HCT116 (cell line): ENCODE measurements around the gene MALL.
"Not testable (repeated sequence)": the region's sequence is repeated elsewhere in the genome, so short reads cannot be mapped to it uniquely, and the experiment has no call there.

Experiments
- CEBPB ChIP-seq: IDR thresholded peaks from 2 replicates; pipeline ENCODE4 v1.6.1; 2012; ENCODE audit warnings: low read depth
- POLR2AphosphoS5 ChIP-seq: IDR thresholded peaks from 2 replicates; pipeline ENCODE4 v1.6.1; 2011; ENCODE audit warnings: mild to moderate bottlenecking, low read depth, low read length, moderate library complexity
- TF ChIP-seq, protein P1 (sequence below), 3 experiments: fragments of 200-600 bp in 1 of 3; sonication (generic) in 1 of 3; IDR thresholded peaks in 2 of 3; conservative IDR thresholded peaks in 1 of 3; 2 replicates each; pipeline ENCODE4 v1.5.1; 2012 to 2017; ENCODE audit warnings: low read depth in 2 of 3, low read length in 2 of 3, antibody characterized with exemption in 1 of 3, borderline replicate concordance in 1 of 3, control low read depth in 1 of 3, mild to moderate bottlenecking in 1 of 3, mixed read lengths in 1 of 3, mixed run types in 1 of 3, moderate library complexity in 1 of 3; ENCODE audit not compliant: insufficient read depth in 1 of 3

GRCh38 chr2:110083757-110084156 is 31.9 kb downstream of the MALL start:
- not testable (repeated sequence) for TF ChIP-seq POLR2AphosphoS5, CEBPB
- TF ChIP-seq, protein P1, sequence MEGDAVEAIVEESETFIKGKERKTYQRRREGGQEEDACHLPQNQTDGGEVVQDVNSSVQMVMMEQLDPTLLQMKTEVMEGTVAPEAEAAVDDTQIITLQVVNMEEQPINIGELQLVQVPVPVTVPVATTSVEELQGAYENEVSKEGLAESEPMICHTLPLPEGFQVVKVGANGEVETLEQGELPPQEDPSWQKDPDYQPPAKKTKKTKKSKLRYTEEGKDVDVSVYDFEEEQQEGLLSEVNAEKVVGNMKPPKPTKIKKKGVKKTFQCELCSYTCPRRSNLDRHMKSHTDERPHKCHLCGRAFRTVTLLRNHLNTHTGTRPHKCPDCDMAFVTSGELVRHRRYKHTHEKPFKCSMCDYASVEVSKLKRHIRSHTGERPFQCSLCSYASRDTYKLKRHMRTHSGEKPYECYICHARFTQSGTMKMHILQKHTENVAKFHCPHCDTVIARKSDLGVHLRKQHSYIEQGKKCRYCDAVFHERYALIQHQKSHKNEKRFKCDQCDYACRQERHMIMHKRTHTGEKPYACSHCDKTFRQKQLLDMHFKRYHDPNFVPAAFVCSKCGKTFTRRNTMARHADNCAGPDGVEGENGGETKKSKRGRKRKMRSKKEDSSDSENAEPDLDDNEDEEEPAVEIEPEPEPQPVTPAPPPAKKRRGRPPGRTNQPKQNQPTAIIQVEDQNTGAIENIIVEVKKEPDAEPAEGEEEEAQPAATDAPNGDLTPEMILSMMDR (IDR thresholded peaks at IDR 0.05 in 2 of 3, conservative IDR thresholded peaks at IDR 0.05 in 1 of 3; ENCODE audit: borderline replicate concordance in 1 of 3, insufficient read depth in 1 of 3, low read depth in 2 of 3, low read length in 2 of 3), result not testable (repeated sequence)
